ENCODE results near the gene PIP5KL1.
"Not testable (repeated sequence)": the region's sequence is repeated elsewhere in the genome, so short reads cannot be mapped to it uniquely, and the experiment has no call there.

The PIP5KL1 gene

GRCh38 chr9:127883959-127884358, 46.6 kb downstream of the PIP5KL1 start:
- Histone ChIP-seq H3K9ac (ENCODE audit: low read depth, low read length, poor library complexity, severe bottlenecking) (no peak overlapping the region), H3K4me2 (ENCODE audit: low read depth, low read length, poor library complexity, severe bottlenecking) (peak overlapping the region; percentile 59), H4K20me1 (ENCODE audit: insufficient read depth, low read length, poor library complexity, severe bottlenecking) (no peaks in the 10 kb centered on the region), H3K4me3 (ENCODE audit: low read length, poor library complexity, severe bottlenecking) (peak overlapping the region; percentile 21), H3F3A (ENCODE audit: low read depth) (no peaks in the 10 kb centered on the region), H3K9me2 (replicated peaks; ENCODE audit: low read depth, low read length) (no peaks in the 10 kb centered on the region), H3K27me3 (ENCODE audit: insufficient read depth, low read length, poor library complexity, severe bottlenecking) (no peaks in the 10 kb centered on the region), H3K4me1 (ENCODE audit: insufficient read depth, low read length, poor library complexity, severe bottlenecking) (peaks cover 28% of the 10 kb centered on the region), H3K79me2 (ENCODE audit: insufficient read depth, low read length) (no peaks in the 10 kb centered on the region), H3K9me3 (ENCODE audit: insufficient read depth, low read depth, low read length) (no peaks in the 10 kb centered on the region), H2AFZ (ENCODE audit: low read length) (no peak overlapping the region), H3K36me3 (ENCODE audit: insufficient read depth, low read length) (peaks cover 4% of the 10 kb centered on the region; the same call in 1 of the 2 replicates)
- TF ChIP-seq EZH2phosphoT487 (IDR thresholded peaks at IDR 0.05; ENCODE audit: borderline replicate concordance): no peak
- TF ChIP-seq CTCF (conservative IDR thresholded peaks at IDR 0.05; ENCODE audit: low read length): no peak

- H3K79me2 ChIP-seq (ENCODE audit: insufficient read depth, low read length); H3K4me2 ChIP-seq (ENCODE audit: low read depth, low read length, poor library complexity, severe bottlenecking); H3K4me3 ChIP-seq (ENCODE audit: low read length, poor library complexity, severe bottlenecking); H3K9me3 ChIP-seq (ENCODE audit: insufficient read depth, low read depth, low read length); H4K20me1 ChIP-seq (ENCODE audit: insufficient read depth, low read length, poor library complexity, severe bottlenecking); H3K9me2 ChIP-seq (replicated peaks; ENCODE audit: low read depth, low read length); H3K27me3 ChIP-seq (ENCODE audit: insufficient read depth, low read length, poor library complexity, severe bottlenecking); H3F3A ChIP-seq (ENCODE audit: low read depth); H3K36me3 ChIP-seq (ENCODE audit: insufficient read depth, low read length); H3K9ac ChIP-seq (ENCODE audit: low read depth, low read length, poor library complexity, severe bottlenecking); H2AFZ ChIP-seq (ENCODE audit: low read length): not testable (repeated sequence)
- peaks cover 20% of the 10 kb centered on the region for H3K4me1 ChIP-seq (ENCODE audit: insufficient read depth, low read length, poor library complexity, severe bottlenecking)
Measured at GRCh38 chr9:127881715-127882114, 48.9 kb downstream of the PIP5KL1 start.

DNA sequence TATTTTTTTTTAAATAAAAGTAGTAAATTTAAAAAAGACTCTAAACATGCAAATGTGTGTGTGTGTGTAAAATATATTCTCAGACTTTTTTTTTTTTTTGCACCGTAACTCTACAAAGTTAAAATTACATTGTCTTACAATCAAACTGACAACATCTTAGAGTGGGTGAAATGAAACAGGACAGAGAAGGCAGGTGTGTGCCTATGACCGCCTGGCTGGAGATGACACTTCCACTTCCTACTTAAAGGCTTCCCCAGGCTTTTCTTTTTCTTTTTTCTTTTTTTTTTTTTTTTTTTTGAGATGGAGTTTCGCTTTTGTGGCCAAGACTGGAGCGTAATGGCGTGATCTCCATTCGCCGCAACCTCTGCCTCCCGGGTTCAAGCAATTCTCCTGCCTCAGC, 50.4 kb downstream of the PIP5KL1 start:
- no peak overlapping the region for H3K9ac ChIP-seq (ENCODE audit: low read depth, low read length, poor library complexity, severe bottlenecking)
- no peaks in the 10 kb centered on the region for H3F3A ChIP-seq (ENCODE audit: low read depth)
- H4K20me1 ChIP-seq (ENCODE audit: insufficient read depth, low read length, poor library complexity, severe bottlenecking): no peaks in the 10 kb centered on the region
- no peaks in the 10 kb centered on the region for H3K79me2 ChIP-seq (ENCODE audit: insufficient read depth, low read length)
- H3K9me2 ChIP-seq (replicated peaks; ENCODE audit: low read depth, low read length): no peaks in the 10 kb centered on the region
- no peak overlapping the region for H3K4me2 ChIP-seq (ENCODE audit: low read depth, low read length, poor library complexity, severe bottlenecking)
- H3K9me3 ChIP-seq (ENCODE audit: insufficient read depth, low read depth, low read length): no peaks in the 10 kb centered on the region
- no peak overlapping the region for H2AFZ ChIP-seq (ENCODE audit: low read length)
- no peaks in the 10 kb centered on the region for H3K27me3 ChIP-seq (ENCODE audit: insufficient read depth, low read length, poor library complexity, severe bottlenecking)
- H3K36me3 ChIP-seq (ENCODE audit: insufficient read depth, low read length): no peaks in the 10 kb centered on the region
- H3K4me1 ChIP-seq (ENCODE audit: insufficient read depth, low read length, poor library complexity, severe bottlenecking): peaks cover 15% of the 10 kb centered on the region
- no peak overlapping the region for H3K4me3 ChIP-seq (ENCODE audit: low read length, poor library complexity, severe bottlenecking)
- TF ChIP-seq EZH2phosphoT487 (IDR thresholded peaks at IDR 0.05; ENCODE audit: borderline replicate concordance) (no peak), CTCF (conservative IDR thresholded peaks at IDR 0.05; ENCODE audit: low read length) (no peak)

DNA sequence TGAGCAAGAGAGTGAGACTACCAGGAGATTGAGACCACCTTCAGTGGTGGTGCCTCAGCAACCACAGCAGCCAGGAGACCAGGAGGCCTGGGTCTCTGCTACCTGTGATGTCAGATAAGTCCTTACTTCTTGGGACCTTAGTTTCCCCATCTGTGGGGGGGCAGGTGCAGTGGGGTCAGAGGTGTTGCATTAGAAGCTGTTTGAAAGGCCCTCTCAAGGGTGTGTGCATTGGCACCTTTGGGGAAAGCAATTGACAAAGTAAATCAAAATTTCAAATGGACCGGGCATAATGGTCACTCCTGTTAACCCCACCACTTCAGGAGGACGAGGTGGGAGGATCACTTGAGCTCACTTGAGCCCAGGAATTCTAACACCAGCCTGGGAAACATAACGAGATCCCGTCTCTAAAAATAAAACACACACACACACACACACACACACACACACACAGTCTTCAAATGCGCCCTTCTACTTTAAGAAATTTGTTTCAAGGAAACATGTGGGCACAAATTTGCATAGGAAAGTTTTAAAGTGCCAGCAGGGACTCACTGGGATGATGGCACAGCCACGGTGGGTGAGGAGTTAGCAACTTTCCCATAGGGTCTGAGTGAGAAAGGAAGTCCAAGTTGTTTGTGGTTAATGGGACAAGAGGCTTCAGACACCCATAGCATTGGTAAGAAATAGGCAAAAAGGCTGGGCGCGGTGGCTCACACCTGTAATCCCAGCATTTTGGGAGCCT, 51.8 kb downstream of the PIP5KL1 start:
- Histone ChIP-seq H4K20me1 (ENCODE audit: insufficient read depth, low read length, poor library complexity, severe bottlenecking) (no peaks in the 10 kb centered on the region), H3K79me2 (ENCODE audit: insufficient read depth, low read length) (no peaks in the 10 kb centered on the region), H3K27me3 (ENCODE audit: insufficient read depth, low read length, poor library complexity, severe bottlenecking) (no peaks in the 10 kb centered on the region), H3K36me3 (ENCODE audit: insufficient read depth, low read length) (no peaks in the 10 kb centered on the region), H3K4me3 (ENCODE audit: low read length, poor library complexity, severe bottlenecking) (no peak overlapping the region), H3F3A (ENCODE audit: low read depth) (no peaks in the 10 kb centered on the region), H2AFZ (ENCODE audit: low read length) (no peak overlapping the region), H3K9me3 (ENCODE audit: insufficient read depth, low read depth, low read length) (no peaks in the 10 kb centered on the region), H3K4me2 (ENCODE audit: low read depth, low read length, poor library complexity, severe bottlenecking) (no peak overlapping the region), H3K4me1 (ENCODE audit: insufficient read depth, low read length, poor library complexity, severe bottlenecking) (peaks cover 2% of the 10 kb centered on the region), H3K9me2 (replicated peaks; ENCODE audit: low read depth, low read length) (no peaks in the 10 kb centered on the region), H3K9ac (ENCODE audit: low read depth, low read length, poor library complexity, severe bottlenecking) (no peak overlapping the region)
- TF ChIP-seq EZH2phosphoT487 (IDR thresholded peaks at IDR 0.05; ENCODE audit: borderline replicate concordance) (no peak), CTCF (conservative IDR thresholded peaks at IDR 0.05; ENCODE audit: low read length) (no peak)
